HepG2 (cell line): ENCODE data around the gene EPHA3. TPM values are rescaled to one million over a fixed set of nuclear protein-coding genes. Genes with fewer than 3 reads are reported as not detected.
A peak's percentile ranks its signal among the peaks of the same experiment; 100 is the strongest.

ENCODE experiments used
- ATAC-seq: fragments of 200-7000 bp; cut with Tn5 transposase; 3 replicates; pipeline ENCODE4 v1.9.1; 2020; ENCODE audit warnings: mild to moderate bottlenecking, moderate library complexity
- BruUV-seq: library from RNA; stranded (reverse); fragments of 400-500 nt; replicated peaks from 2 replicates; lab custom pipeline; 2021; lab: Mats Ljungman, UMichigan
- CTCF ChIA-PET: fragments of 300-600 bp; formaldehyde crosslinking; extraction: SDS; loops from one replicate; lab custom pipeline; 2021; ENCODE audit warnings: low total read pairs, inconsistent platforms, low intra/inter-chr PET ratio; lab: Yijun Ruan, JAX
- POLR2A ChIA-PET: fragments of 350-600 bp; sonication (Branson Sonifier 250); formaldehyde crosslinking; loops from one replicate; lab custom pipeline; 2020; ENCODE audit warnings: antibody characterized with exemption, inconsistent platforms; lab: Yijun Ruan, JAX
- DNase-seq: peaks from one replicate; pipeline ENCODE4 v3.0.0-alpha.2; 2015; ENCODE audit warnings: low spot score
- FAIRE-seq: peaks from 3 replicates; lab custom pipeline; 2011; peaks lifted over from hg19 to GRCh38; lab: Jason Lieb, UNC
- H2AFZ ChIP-seq: one replicate; pipeline ENCODE4 v1.6.1; 2011; ENCODE audit warnings: low read length, inconsistent platforms
- H3K27ac ChIP-seq: fragments of 300-600 bp; 3 replicates; pipeline ENCODE4 v1.8.0; 2011; ENCODE audit warnings: mixed run types, mild to moderate bottlenecking, mixed read lengths, low read length, inconsistent platforms; ENCODE audit not compliant: insufficient read depth; ENCODE audit errors: extremely low read length
- H3K27me3 ChIP-seq, 2 experiments: fragments of 200-600 bp in 1 of 2; 2 replicates in 1 of 2; 3 replicates in 1 of 2; pipeline versions ENCODE4 v1.6.0 to v1.8.0; 2011; ENCODE audit warnings: low read length in 2 of 2, mild to moderate bottlenecking in 2 of 2, moderate library complexity in 2 of 2, inconsistent platforms in 1 of 2; ENCODE audit not compliant: insufficient read depth in 2 of 2, control insufficient read depth in 1 of 2
- H3K36me3 ChIP-seq, 2 experiments: fragments of 200-600 bp in 1 of 2; replicated peaks in 1 of 2; 2 replicates in 1 of 2; 3 replicates in 1 of 2; pipeline versions ENCODE4 v1.5.1 to v1.8.0; 2011; ENCODE audit warnings: low read length in 2 of 2, inconsistent platforms in 1 of 2; ENCODE audit not compliant: insufficient read depth in 2 of 2, control insufficient read depth in 1 of 2
- H3K4me1 ChIP-seq: 2 replicates; pipeline ENCODE4 v1.5.1; 2012; ENCODE audit warnings: low read length, inconsistent platforms; ENCODE audit not compliant: insufficient read depth
- H3K4me2 ChIP-seq: 2 replicates; pipeline ENCODE4 v1.6.0; 2011; ENCODE audit warnings: low read depth, low read length, inconsistent platforms
- H3K4me3 ChIP-seq, 3 experiments: fragments of 200-600 bp in 1 of 3; sonication (generic), shearing (Covaris generic) in 1 of 3; replicated peaks in 1 of 3; 2 replicates each; pipeline ENCODE4 v1.5.1; 2011 to 2016; ENCODE audit warnings: low read length in 3 of 3, inconsistent platforms in 2 of 3, low read depth in 2 of 3, mild to moderate bottlenecking in 2 of 3, control low read depth in 1 of 3, mixed read lengths in 1 of 3; ENCODE audit not compliant: insufficient read depth in 1 of 3
- H3K79me2 ChIP-seq: one replicate; pipeline ENCODE4 v1.6.1; 2011; ENCODE audit warnings: low read length, inconsistent platforms; ENCODE audit not compliant: insufficient read depth
- H3K9ac ChIP-seq: 2 replicates; pipeline ENCODE4 v1.6.0; 2011; ENCODE audit warnings: mild to moderate bottlenecking, low read depth, low read length, inconsistent platforms; ENCODE audit not compliant: insufficient read depth
- H3K9me3 ChIP-seq: 2 replicates; pipeline ENCODE4 v1.5.1; 2012; ENCODE audit warnings: mild to moderate bottlenecking, low read length
- H4K20me1 ChIP-seq: 2 replicates; pipeline ENCODE4 v1.6.0; 2011; ENCODE audit warnings: inconsistent platforms, mild to moderate bottlenecking, low read length, moderate library complexity; ENCODE audit not compliant: insufficient read depth
- MAFF ChIP-seq: IDR thresholded peaks from 2 replicates; pipeline ENCODE4 v1.6.1; 2011; ENCODE audit warnings: low read depth, low read length, improper control_type of control experiment
- MAFK ChIP-seq, 2 experiments: IDR thresholded peaks in 1 of 2; conservative IDR thresholded peaks in 1 of 2; 2 replicates each; pipeline ENCODE4 v1.6.1; 2011; ENCODE audit warnings: improper control_type of control experiment in 2 of 2, low read length in 2 of 2
- TCF12 ChIP-seq, 2 experiments: fragments of 450-650 bp in 1 of 2; sonication (generic) in 1 of 2; formaldehyde crosslinking in 1 of 2; IDR thresholded peaks; 2 replicates each; pipeline versions ENCODE4 v1.6.1 to v1.8.0; 2017 to 2022; ENCODE audit warnings: antibody characterized with exemption in 1 of 2, mild to moderate bottlenecking in 1 of 2, missing genetic modification reagents in 1 of 2, moderate library complexity in 1 of 2
- ZNF260 ChIP-seq: sonication (generic); formaldehyde crosslinking; IDR thresholded peaks from 2 replicates; pipeline ENCODE4 v1.4.0; 2020; ENCODE audit warnings: missing genetic modification reagents, low read depth, mild to moderate bottlenecking, borderline replicate concordance
- ZNF317 ChIP-seq: sonication (generic); formaldehyde crosslinking; IDR thresholded peaks from 2 replicates; pipeline ENCODE4 v1.5.0; 2020; ENCODE audit warnings: mild to moderate bottlenecking, missing genetic modification reagents
- ZNF737 ChIP-seq: sonication (generic); formaldehyde crosslinking; IDR thresholded peaks from 2 replicates; pipeline ENCODE4 v1.5.0; 2020; ENCODE audit warnings: missing genetic modification reagents, mild to moderate bottlenecking, borderline replicate concordance
- WGBS: methylation state at CpG from one replicate; pipeline ENCODE4 v1.1.6; 2017; ENCODE audit warnings: low lambda C conversion rate; 5-methylcytosine and 5-hydroxymethylcytosine counted together
- in situ Hi-C: cut with HindIII; loops from 2 replicates; pipeline ENCODE4 v1.10.0; 2017; ENCODE audit warnings: low pct_unique_long_range_greater_than_20kb; ENCODE audit not compliant: extremely low pct_ligation_motif_present
- intact Hi-C: fragments of 100-400 bp; cut with micrococcal nuclease; formaldehyde crosslinking; loops from one replicate; pipeline ENCODE4 v1.10.0; 2022; ENCODE audit not compliant: unreplicated experiment
- polyA plus RNA-seq, 8 experiments: library from polyadenylated mRNA; depleted of rRNA in 3 of 8; stranded (reverse) in 7 of 8; unstranded in 1 of 8; fragments of >200 nt; fragmentation: Illumina TruSeq in 4 of 8; extraction: Trizol in 4 of 8; gene quantifications; 2 replicates each; pipeline versions ENCODE4 v1.2.1 to v1.2.3, GENCODE V29; 2011 to 2016; ENCODE audit warnings: low read depth in 4 of 8, missing spikeins in 1 of 8, mixed read lengths in 1 of 8; ENCODE audit not compliant: insufficient read depth in 1 of 8
- total RNA-seq, 5 experiments: library from RNA; depleted of rRNA; stranded (reverse); fragments of >200 nt; fragmentation: Illumina TruSeq; extraction: Trizol; gene quantifications; 2 replicates each; pipeline ENCODE4 v1.2.3, GENCODE V29; 2016; ENCODE audit warnings: low read depth in 1 of 5
- TF ChIP-seq, protein P1 (sequence below): sonication (generic); formaldehyde crosslinking; IDR thresholded peaks from 2 replicates; pipeline ENCODE4 v1.5.1; 2020; ENCODE audit warnings: mild to moderate bottlenecking, moderate library complexity, missing genetic modification reagents

EPHA3 gene
- total and polyA plus RNA-seq, 2 of the 13 experiments (the other 11 are each of a cell fraction or from before 2014, with no cell fraction given): 0.01 TPM; not detected in 1

DNA sequence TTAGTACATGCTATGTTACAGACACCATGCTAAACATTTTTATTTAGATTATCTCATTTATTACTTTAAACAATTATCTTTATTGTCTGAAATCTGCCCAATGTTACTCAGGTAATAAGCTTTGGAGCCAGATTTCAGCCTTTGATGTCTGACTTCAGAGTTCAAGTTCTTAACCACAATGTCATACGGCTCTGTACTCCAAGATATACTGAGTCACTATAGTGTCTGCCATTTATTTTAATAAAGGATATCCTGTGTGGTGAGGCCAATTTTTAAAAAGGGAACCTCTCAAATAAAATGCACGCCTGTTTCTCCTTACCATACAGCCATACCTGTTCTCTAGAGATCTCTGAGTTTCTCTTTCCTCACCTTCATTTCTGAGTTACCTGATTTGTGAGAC is 193.1 kb downstream of the EPHA3 start (continued):
- TF ChIP-seq ZNF737 (CRISPR knock-in tag) (no peak), ZNF260 (CRISPR knock-in tag) (no peak), ZNF317 (CRISPR knock-in tag) (no peak)
- TF ChIP-seq, protein P1, sequence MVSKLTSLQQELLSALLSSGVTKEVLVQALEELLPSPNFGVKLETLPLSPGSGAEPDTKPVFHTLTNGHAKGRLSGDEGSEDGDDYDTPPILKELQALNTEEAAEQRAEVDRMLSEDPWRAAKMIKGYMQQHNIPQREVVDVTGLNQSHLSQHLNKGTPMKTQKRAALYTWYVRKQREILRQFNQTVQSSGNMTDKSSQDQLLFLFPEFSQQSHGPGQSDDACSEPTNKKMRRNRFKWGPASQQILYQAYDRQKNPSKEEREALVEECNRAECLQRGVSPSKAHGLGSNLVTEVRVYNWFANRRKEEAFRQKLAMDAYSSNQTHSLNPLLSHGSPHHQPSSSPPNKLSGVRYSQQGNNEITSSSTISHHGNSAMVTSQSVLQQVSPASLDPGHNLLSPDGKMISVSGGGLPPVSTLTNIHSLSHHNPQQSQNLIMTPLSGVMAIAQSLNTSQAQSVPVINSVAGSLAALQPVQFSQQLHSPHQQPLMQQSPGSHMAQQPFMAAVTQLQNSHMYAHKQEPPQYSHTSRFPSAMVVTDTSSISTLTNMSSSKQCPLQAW: no peak
- TF ChIP-seq, all 625 proteins: peak for 0

DNA sequence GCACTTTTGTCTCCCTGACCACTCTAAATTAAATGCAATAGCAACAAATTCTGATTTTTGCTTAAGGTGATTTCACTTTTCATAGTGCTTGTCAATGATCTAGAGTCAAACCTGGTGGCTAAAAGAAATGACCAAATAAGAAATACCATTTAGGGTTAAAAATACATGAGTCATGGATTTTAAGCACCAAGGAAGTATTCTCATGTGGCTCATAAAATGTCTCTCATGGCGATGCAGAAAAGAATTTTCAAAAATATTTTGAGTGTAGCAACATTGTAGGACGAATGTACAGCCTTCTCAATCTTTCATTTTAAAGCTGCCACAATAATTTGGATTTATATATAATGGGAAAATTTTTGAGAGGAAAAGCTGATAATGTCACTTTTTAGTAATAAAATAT is 193.6 kb downstream of the EPHA3 start:
- POLR2A ChIA-PET: no interaction called here
- no peak for ATAC-seq
- no peaks in the 10 kb centered on the region for H3K4me1 ChIP-seq

More for the DNA sequence above, 193.6 kb downstream of the EPHA3 start:
- CTCF ChIA-PET: no interaction called here
- BruUV-seq: no TSS peak
- intact Hi-C loops (no loop called here), in situ Hi-C loops (no loop called here)
- no peak for DNase-seq
- Histone ChIP-seq H3K9ac (no peak overlapping the region), H3K4me2 (no peak overlapping the region), H3K79me2 (no peaks in the 10 kb centered on the region), H4K20me1 (no peaks in the 10 kb centered on the region), H3K27me3 (no peaks in the 10 kb centered on the region), H3K4me3 (no peak overlapping the region), H2AFZ (no peak overlapping the region), H3K36me3 (no peaks in the 10 kb centered on the region), H3K27ac (no peak overlapping the region), H3K9me3 (no peaks in the 10 kb centered on the region)
- TF ChIP-seq MAFF: 0 out of 2 replicates have a peak, but pooled peaks have one; percentile 16
- TF ChIP-seq MAFK (conservative IDR thresholded peaks at IDR 0.05 in 1 of 2, IDR thresholded peaks at IDR 0.05 in 1 of 2; ENCODE audit: low read length in 2 of 2): peak in 1 of 2 experiments; percentile 25; a peak in 1 of 4 replicates
- TF ChIP-seq TCF12 (IDR thresholded peaks at IDR 0.05): no peak
- TF ChIP-seq TCF12 (CRISPR knock-in tag; IDR thresholded peaks at IDR 0.05): no peak
- no peak for FAIRE-seq
- 7% methylated on average over 2 of the region's 2 CpGs for WGBS
